ENCODE measurements around the gene KLHL5.
A peak's percentile ranks its signal among the peaks of the same experiment; 100 is the strongest.

Gene KLHL5

GRCh38 chr4:39103291-39103690, 41.3 kb downstream of the KLHL5 start:
- no peak for DNase-seq
- H3K14ac ChIP-seq (ENCODE audit: low read length in 2 of 2) = no peak overlapping the region
- H2AFZ ChIP-seq (ENCODE audit: low read depth, low read length) = no peak overlapping the region
- H2AK5ac ChIP-seq (ENCODE audit: low read length, severe bottlenecking) = no peak overlapping the region
- H2BK5ac ChIP-seq (ENCODE audit: low read depth, low read length, poor library complexity, severe bottlenecking) = no peak overlapping the region
- no peak overlapping the region for H2BK15ac ChIP-seq (ENCODE audit: low read depth, poor library complexity, severe bottlenecking)
- no peak overlapping the region for H3K27ac ChIP-seq (ENCODE audit: low read length, poor library complexity, severe bottlenecking)
- H2BK12ac ChIP-seq (ENCODE audit: low read length in 2 of 2) = no peak overlapping the region
- H3K4me3 ChIP-seq (ENCODE audit: insufficient read depth in 1 of 2, low read depth in 1 of 2, low read length in 2 of 2) = no peak overlapping the region
- no peak overlapping the region for H3K4ac ChIP-seq (ENCODE audit: low read depth in 1 of 2, low read length in 2 of 2)
- H4K91ac ChIP-seq (ENCODE audit: low read length) = no peak overlapping the region
- no peak overlapping the region for H3K9ac ChIP-seq (ENCODE audit: low read length)
- 98% methylated on average over 6 of the region's 6 CpGs for WGBS
- H3K79me1 ChIP-seq (replicated peaks; ENCODE audit: low read length, poor library complexity, severe bottlenecking) = peaks cover 3% of the 10 kb centered on the region
- peaks cover 2% of the 10 kb centered on the region for H3K4me1 ChIP-seq (ENCODE audit: control insufficient read depth, insufficient read depth, low read depth, low read length)
- H3K18ac ChIP-seq (ENCODE audit: low read depth in 1 of 2, low read length in 2 of 2) = no peak overlapping the region
- H3K23ac ChIP-seq (ENCODE audit: low read length in 2 of 2) = no peak overlapping the region
- H3K36me3 ChIP-seq (ENCODE audit: control insufficient read depth in 1 of 2, insufficient read depth in 2 of 2, low read depth in 1 of 2, low read length in 2 of 2) = peaks cover 9 to 40% of the 10 kb centered on the region in 2 experiments
- H3K9me3 ChIP-seq (ENCODE audit: control insufficient read depth, low read length) = no peaks in the 10 kb centered on the region
- no peak overlapping the region for H3K4me2 ChIP-seq (ENCODE audit: low read length, poor library complexity, severe bottlenecking)
- no peak overlapping the region for H4K8ac ChIP-seq (ENCODE audit: low read length)
- no peaks in the 10 kb centered on the region for H3K27me3 ChIP-seq (ENCODE audit: control insufficient read depth in 1 of 2, insufficient read depth in 1 of 2, low read length in 2 of 2)
- H2BK120ac ChIP-seq (ENCODE audit: low read depth, low read length) = no peak overlapping the region

DNA sequence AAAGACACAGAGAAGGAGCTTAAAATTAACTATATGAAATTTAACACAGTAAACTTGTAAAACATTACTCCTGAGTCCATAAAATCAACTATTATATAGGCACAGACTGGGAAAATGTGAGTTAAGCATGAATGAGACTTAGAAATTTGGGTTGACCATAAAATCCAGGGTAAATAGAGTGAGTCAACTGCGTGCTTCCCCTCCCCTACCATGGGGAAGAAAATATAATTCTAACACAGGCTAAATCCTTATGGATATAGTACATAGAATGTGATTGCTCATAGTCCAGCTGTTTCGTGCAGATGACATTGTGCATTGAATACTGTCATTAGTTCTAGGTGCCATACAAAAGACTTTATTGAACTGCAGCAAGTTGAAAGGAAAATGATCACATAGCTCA, 42.2 kb downstream of the KLHL5 start:
- Histone ChIP-seq H3K4me1 (ENCODE audit: control insufficient read depth, insufficient read depth, low read depth, low read length) (peaks cover 2% of the 10 kb centered on the region), H4K8ac (ENCODE audit: low read length) (no peak overlapping the region), H3K4me3 (ENCODE audit: insufficient read depth in 1 of 2, low read depth in 1 of 2, low read length in 2 of 2) (no peak overlapping the region), H3K27ac (ENCODE audit: low read length, poor library complexity, severe bottlenecking) (no peak overlapping the region), H3K4ac (ENCODE audit: low read depth in 1 of 2, low read length in 2 of 2) (no peak overlapping the region), H2BK15ac (ENCODE audit: low read depth, poor library complexity, severe bottlenecking) (no peak overlapping the region), H3K23ac (ENCODE audit: low read length in 2 of 2) (no peak overlapping the region), H3K36me3 (ENCODE audit: control insufficient read depth in 1 of 2, insufficient read depth in 2 of 2, low read depth in 1 of 2, low read length in 2 of 2) (peaks cover 9 to 38% of the 10 kb centered on the region in 2 experiments), H3K4me2 (ENCODE audit: low read length, poor library complexity, severe bottlenecking) (no peak overlapping the region), H3K18ac (ENCODE audit: low read depth in 1 of 2, low read length in 2 of 2) (no peak overlapping the region), H4K91ac (ENCODE audit: low read length) (no peak overlapping the region), H3K27me3 (ENCODE audit: control insufficient read depth in 1 of 2, insufficient read depth in 1 of 2, low read length in 2 of 2) (no peaks in the 10 kb centered on the region), H3K14ac (ENCODE audit: low read length in 2 of 2) (no peak overlapping the region), H2BK120ac (ENCODE audit: low read depth, low read length) (no peak overlapping the region), H2AK5ac (ENCODE audit: low read length, severe bottlenecking) (no peak overlapping the region), H2BK12ac (ENCODE audit: low read length in 2 of 2) (no peak overlapping the region), H3K9me3 (ENCODE audit: control insufficient read depth, low read length) (no peaks in the 10 kb centered on the region), H2AFZ (ENCODE audit: low read depth, low read length) (no peak overlapping the region), H2BK5ac (ENCODE audit: low read depth, low read length, poor library complexity, severe bottlenecking) (no peak overlapping the region), H3K79me1 (replicated peaks; ENCODE audit: low read length, poor library complexity, severe bottlenecking) (peaks cover 4% of the 10 kb centered on the region), H3K9ac (ENCODE audit: low read length) (no peak overlapping the region)
- WGBS = no CpG with 5 or more reads among the region's 2 CpGs
- DNase-seq = no peak

GRCh38 chr4:39106011-39106410, 44.0 kb downstream of the KLHL5 start:
- no peak overlapping the region for H4K8ac ChIP-seq (ENCODE audit: low read length)
- no peak overlapping the region for H3K9ac ChIP-seq (ENCODE audit: low read length)
- no peak overlapping the region for H3K18ac ChIP-seq (ENCODE audit: low read depth in 1 of 2, low read length in 2 of 2)
- no peaks in the 10 kb centered on the region for H3K27me3 ChIP-seq (ENCODE audit: control insufficient read depth in 1 of 2, insufficient read depth in 1 of 2, low read length in 2 of 2)
- H3K4me1 ChIP-seq (ENCODE audit: control insufficient read depth, insufficient read depth, low read depth, low read length) = peaks cover 2% of the 10 kb centered on the region
- no peak overlapping the region for H3K4me3 ChIP-seq (ENCODE audit: insufficient read depth in 1 of 2, low read depth in 1 of 2, low read length in 2 of 2)
- H3K23ac ChIP-seq (ENCODE audit: low read length in 2 of 2) = no peak overlapping the region
- peaks cover 6% of the 10 kb centered on the region for H3K79me1 ChIP-seq (replicated peaks; ENCODE audit: low read length, poor library complexity, severe bottlenecking)
- no peak overlapping the region for H4K91ac ChIP-seq (ENCODE audit: low read length)
- H3K36me3 ChIP-seq (ENCODE audit: control insufficient read depth in 1 of 2, insufficient read depth in 2 of 2, low read depth in 1 of 2, low read length in 2 of 2) = peaks cover 9 to 31% of the 10 kb centered on the region in 2 experiments
- no peak overlapping the region for H2AFZ ChIP-seq (ENCODE audit: low read depth, low read length)
- no peak overlapping the region for H2BK12ac ChIP-seq (ENCODE audit: low read length in 2 of 2)
- H3K14ac ChIP-seq (ENCODE audit: low read length in 2 of 2) = no peak overlapping the region
- H3K9me3 ChIP-seq (ENCODE audit: control insufficient read depth, low read length) = no peaks in the 10 kb centered on the region
- no peak overlapping the region for H2AK5ac ChIP-seq (ENCODE audit: low read length, severe bottlenecking)
- no peak overlapping the region for H2BK15ac ChIP-seq (ENCODE audit: low read depth, poor library complexity, severe bottlenecking)
- DNase-seq = no peak
- H2BK120ac ChIP-seq (ENCODE audit: low read depth, low read length) = no peak overlapping the region
- H3K4ac ChIP-seq (ENCODE audit: low read depth in 1 of 2, low read length in 2 of 2) = no peak overlapping the region
- no peak overlapping the region for H2BK5ac ChIP-seq (ENCODE audit: low read depth, low read length, poor library complexity, severe bottlenecking)
- 96% methylated on average over 4 of the region's 4 CpGs for WGBS
- H3K27ac ChIP-seq (ENCODE audit: low read length, poor library complexity, severe bottlenecking) = no peak overlapping the region
- no peak overlapping the region for H3K4me2 ChIP-seq (ENCODE audit: low read length, poor library complexity, severe bottlenecking)

DNA sequence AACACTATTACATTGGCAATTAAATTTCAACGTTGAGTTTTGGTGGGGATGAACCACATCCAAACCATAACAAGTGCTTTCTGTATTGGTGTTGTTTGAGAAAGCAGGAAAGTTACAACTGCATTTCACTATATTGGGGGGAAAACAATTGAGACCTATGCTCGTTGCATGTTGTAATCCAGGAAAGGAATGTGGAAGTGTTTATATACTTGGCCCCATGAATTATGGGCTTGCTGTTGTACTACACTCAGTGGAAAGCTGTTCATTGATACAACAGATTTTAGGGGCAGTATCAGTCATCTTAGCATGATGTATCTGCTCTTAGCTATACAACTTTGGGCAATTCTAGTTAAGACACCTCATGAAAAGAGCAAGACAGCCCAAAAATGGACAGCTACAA, 52.4 kb downstream of the KLHL5 start:
- Histone ChIP-seq H3K36me3 (ENCODE audit: control insufficient read depth in 1 of 2, insufficient read depth in 2 of 2, low read depth in 1 of 2, low read length in 2 of 2) (peaks cover 15 to 38% of the 10 kb centered on the region in 2 experiments), H2BK5ac (ENCODE audit: low read depth, low read length, poor library complexity, severe bottlenecking) (no peak overlapping the region), H3K14ac (ENCODE audit: low read length in 2 of 2) (no peak overlapping the region), H3K9me3 (ENCODE audit: control insufficient read depth, low read length) (no peaks in the 10 kb centered on the region), H3K4me2 (ENCODE audit: low read length, poor library complexity, severe bottlenecking) (no peak overlapping the region), H3K27ac (ENCODE audit: low read length, poor library complexity, severe bottlenecking) (no peak overlapping the region), H4K8ac (ENCODE audit: low read length) (no peak overlapping the region), H3K23ac (ENCODE audit: low read length in 2 of 2) (no peak overlapping the region), H4K91ac (ENCODE audit: low read length) (no peak overlapping the region), H3K27me3 (ENCODE audit: control insufficient read depth in 1 of 2, insufficient read depth in 1 of 2, low read length in 2 of 2) (no peaks in the 10 kb centered on the region), H3K9ac (ENCODE audit: low read length) (no peak overlapping the region), H3K4ac (ENCODE audit: low read depth in 1 of 2, low read length in 2 of 2) (no peak overlapping the region), H2AK5ac (ENCODE audit: low read length, severe bottlenecking) (no peak overlapping the region), H3K79me1 (replicated peaks; ENCODE audit: low read length, poor library complexity, severe bottlenecking) (peaks cover 5% of the 10 kb centered on the region), H2BK120ac (ENCODE audit: low read depth, low read length) (no peak overlapping the region), H2BK15ac (ENCODE audit: low read depth, poor library complexity, severe bottlenecking) (no peak overlapping the region), H2AFZ (ENCODE audit: low read depth, low read length) (no peak overlapping the region), H3K18ac (ENCODE audit: low read depth in 1 of 2, low read length in 2 of 2) (no peak overlapping the region), H3K4me3 (ENCODE audit: insufficient read depth in 1 of 2, low read depth in 1 of 2, low read length in 2 of 2) (no peak overlapping the region), H2BK12ac (ENCODE audit: low read length in 2 of 2) (no peak overlapping the region), H3K4me1 (ENCODE audit: control insufficient read depth, insufficient read depth, low read depth, low read length) (no peaks in the 10 kb centered on the region)
- peak; percentile 54 for DNase-seq
- 49% methylated on average over 2 of the region's 2 CpGs for WGBS
